Activated CD4-positive, alpha-beta T cell treated with anti-CD3 and anti-CD28 coated beads for 36 hours (primary cell): ENCODE results near the gene SKI. TPM values are rescaled to one million over a fixed set of nuclear protein-coding genes. Genes with fewer than 3 reads are reported as not detected.

Source experiments
- ATAC-seq: fragments of 200-7000 bp; cut with Tn5 transposase; one replicate; pipeline ENCODE4 v1.10.0; 2021; ENCODE audit warnings: mild to moderate bottlenecking, moderate library complexity
- CTCF ChIA-PET: fragments of 350-600 bp; sonication (Branson Sonifier 250); formaldehyde crosslinking; loops from one replicate; lab custom pipeline; 2021; ENCODE audit warnings: antibody characterized with exemption; lab: Charles Lee
- POLR2A ChIA-PET: fragments of 350-600 bp; sonication (Branson Sonifier 250); formaldehyde crosslinking; loops from one replicate; lab custom pipeline; 2021; ENCODE audit warnings: antibody characterized with exemption, inconsistent platforms; lab: Charles Lee
- DNase-seq: peaks from one replicate; pipeline ENCODE4 v3.0.0-alpha.2; 2020
- H3K27ac Mint-ChIP-seq: one replicate; pipeline ENCODE4 v1.8.0; 2021; ENCODE audit warnings: mixed read lengths
- H3K27me3 Mint-ChIP-seq: one replicate; pipeline ENCODE4 v1.8.0; 2021; ENCODE audit warnings: mixed read lengths
- H3K36me3 Mint-ChIP-seq: one replicate; pipeline ENCODE4 v1.8.0; 2021; ENCODE audit warnings: low read depth, mixed read lengths
- H3K4me1 Mint-ChIP-seq: one replicate; pipeline ENCODE4 v1.8.0; 2021; ENCODE audit warnings: mixed read lengths
- H3K4me3 Mint-ChIP-seq: one replicate; pipeline ENCODE4 v1.8.0; 2021; ENCODE audit warnings: mild to moderate bottlenecking, moderate library complexity, mixed read lengths
- H3K9me3 Mint-ChIP-seq: one replicate; pipeline ENCODE4 v1.8.0; 2021; ENCODE audit warnings: low read depth, mixed read lengths
- intact Hi-C, 2 experiments: fragments of 100-400 bp; cut with DNase I in 1 of 2; cut with micrococcal nuclease in 1 of 2; formaldehyde crosslinking; loops; one replicate each; pipeline versions ENCODE4 v1.14.2 to v1.15.1; 2022 to 2024; cut with DNase I, micrococcal nuclease
- total RNA-seq, 2 experiments: library from RNA; stranded (reverse); gene quantifications; one replicate each; pipeline ENCODE4 v1.2.3, GENCODE V29; 2021

Gene SKI
- total RNA-seq, 2 experiments from 2014 or later, result 28.7 to 34.0 TPM

GRCh38 chr1:2232255-2232915 is 4.3 kb downstream of the SKI start:
- peaks cover 32% of the 10 kb centered on the region for H3K36me3 Mint-ChIP-seq
- no peaks in the 10 kb centered on the region for H3K27me3 Mint-ChIP-seq
- peak overlapping the region; percentile 91 for H3K4me3 Mint-ChIP-seq
- ATAC-seq (no peak), DNase-seq (peak; percentile 37)
- H3K9me3 Mint-ChIP-seq, result no peaks in the 10 kb centered on the region
- H3K4me1 Mint-ChIP-seq, result peaks cover 50% of the 10 kb centered on the region
- intact Hi-C loops, result loop anchor here (1.0 to 5.0 kb wide), 6 partner anchors 58 to 316 kb away; no protein-coding TSS in a partner anchor
- ChIA-PET POLR2A (no interaction called here), CTCF (interaction anchor here (0.6 to 1.9 kb wide), 5 partner anchors 25 to 149 kb away, joined by 3 to 5 read pairs (median 3); partner anchors contain the start of gene FAAP20)
- peak overlapping the region; percentile 95 for H3K27ac Mint-ChIP-seq

GRCh38 chr1:2232916-2233438 is 4.9 kb downstream of the SKI start:
- ATAC-seq (no peak), DNase-seq (no peak)
- no peaks in the 10 kb centered on the region for H3K9me3 Mint-ChIP-seq
- peak overlapping the region; percentile 91 for H3K4me3 Mint-ChIP-seq
- H3K27me3 Mint-ChIP-seq, result no peaks in the 10 kb centered on the region
- H3K36me3 Mint-ChIP-seq, result peaks cover 32% of the 10 kb centered on the region
- ChIA-PET CTCF (interaction anchor here (0.6 to 1.9 kb wide), 4 partner anchors 26 to 298 kb away, joined by 3 to 5 read pairs (median 4); partner anchors contain the start of gene FAAP20), POLR2A (interaction anchor here (0.8 to 1.8 kb wide), 2 partner anchors 66 to 68 kb away, joined by 4 to 6 read pairs; no protein-coding TSS in a partner anchor)
- H3K27ac Mint-ChIP-seq, result peak overlapping the region; percentile 95
- H3K4me1 Mint-ChIP-seq, result peaks cover 55% of the 10 kb centered on the region
- intact Hi-C loops, result loop anchor here (1.0 to 5.0 kb wide), 6 partner anchors 58 to 315 kb away; no protein-coding TSS in a partner anchor

GRCh38 chr1:2233468-2233867 is 5.3 kb downstream of the SKI start:
- no peaks in the 10 kb centered on the region for H3K9me3 Mint-ChIP-seq
- intact Hi-C loops, result loop anchor here in 1 of 2 experiments (2.0 to 5.0 kb wide), 3 partner anchors 57 to 149 kb away; no protein-coding TSS in a partner anchor
- H3K27me3 Mint-ChIP-seq, result no peaks in the 10 kb centered on the region
- H3K36me3 Mint-ChIP-seq, result peaks cover 32% of the 10 kb centered on the region
- CTCF ChIA-PET, result interaction anchor here (0.7 to 1.9 kb wide), 6 partner anchors 26 to 298 kb away, joined by 3 to 9 read pairs (median 4); partner anchors contain the start of gene FAAP20
- peak overlapping the region; percentile 73 for H3K4me3 Mint-ChIP-seq
- H3K4me1 Mint-ChIP-seq, result peaks cover 55% of the 10 kb centered on the region
- ATAC-seq (no peak), DNase-seq (no peak)
- H3K27ac Mint-ChIP-seq, result peak overlapping the region; percentile 90
- POLR2A ChIA-PET, result interaction anchor here (0.8 to 1.8 kb wide), 2 partner anchors 65 to 68 kb away, joined by 4 to 6 read pairs; no protein-coding TSS in a partner anchor

GRCh38 chr1:2233997-2234761 is 6.1 kb downstream of the SKI start:
- ATAC-seq, result peak; percentile 73
- DNase-seq, result peak; percentile 81
- Mint-ChIP-seq H3K36me3 (peaks cover 29% of the 10 kb centered on the region), H3K27me3 (no peaks in the 10 kb centered on the region), H3K27ac (peak overlapping the region; percentile 90), H3K4me1 (peaks cover 59% of the 10 kb centered on the region), H3K9me3 (no peaks in the 10 kb centered on the region), H3K4me3 (peak overlapping the region; percentile 73)
- POLR2A ChIA-PET, result interaction anchor here (1.8 kb wide), 1 partner anchor 67 kb away, joined by 4 read pairs; no protein-coding TSS in a partner anchor
- intact Hi-C loops, result loop anchor here (1.0 to 5.0 kb wide), 5 partner anchors 25 to 148 kb away; no protein-coding TSS in a partner anchor
- CTCF ChIA-PET, result interaction anchor here (0.6 to 1.9 kb wide), 9 partner anchors 25 to 300 kb away, joined by 3 to 9 read pairs (median 4); partner anchors contain the start of gene FAAP20

GRCh38 chr1:2234762-2235113 is 6.6 kb downstream of the SKI start:
- peak; percentile 33 for DNase-seq
- H3K27me3 Mint-ChIP-seq, result no peaks in the 10 kb centered on the region

GRCh38 chr1:2235300-2235998 is 7.3 kb downstream of the SKI start:
- Mint-ChIP-seq H3K27me3 (no peaks in the 10 kb centered on the region), H3K9me3 (no peaks in the 10 kb centered on the region), H3K4me3 (peak overlapping the region; percentile 7), H3K27ac (peak overlapping the region; percentile 82), H3K36me3 (peaks cover 33% of the 10 kb centered on the region), H3K4me1 (peaks cover 72% of the 10 kb centered on the region)
- intact Hi-C loops, result no loop called here
- DNase-seq (no peak), ATAC-seq (no peak)
- ChIA-PET POLR2A (no interaction called here), CTCF (interaction anchor here (1.2 to 1.6 kb wide), 2 partner anchors 40 to 299 kb away, joined by 4 to 9 read pairs; partner anchors contain the start of gene FAAP20)

More at GRCh38 chr1:2234762-2235113, 6.6 kb downstream of the SKI start:
- intact Hi-C loops, result loop anchor here (1.0 to 5.0 kb wide), 3 partner anchors 25 to 148 kb away; no protein-coding TSS in a partner anchor
- ChIA-PET CTCF (interaction anchor here (0.7 to 1.6 kb wide), 4 partner anchors 39 to 300 kb away, joined by 4 to 9 read pairs (median 4); partner anchors contain the start of gene FAAP20), POLR2A (interaction anchor here (1.8 kb wide), 1 partner anchor 66 kb away, joined by 4 read pairs; no protein-coding TSS in a partner anchor)
- ATAC-seq, result no peak
- H3K27ac Mint-ChIP-seq, result peak overlapping the region; percentile 90
- peaks cover 29% of the 10 kb centered on the region for H3K36me3 Mint-ChIP-seq
- no peaks in the 10 kb centered on the region for H3K9me3 Mint-ChIP-seq
- H3K4me3 Mint-ChIP-seq, result peak overlapping the region; percentile 73
- peaks cover 65% of the 10 kb centered on the region for H3K4me1 Mint-ChIP-seq

GRCh38 chr1:2236695-2237677 is 8.9 kb downstream of the SKI start:
- intact Hi-C loops, result no loop called here
- Mint-ChIP-seq H3K27me3 (no peaks in the 10 kb centered on the region), H3K36me3 (peaks cover 25% of the 10 kb centered on the region), H3K27ac (peak overlapping the region; percentile 82), H3K9me3 (no peaks in the 10 kb centered on the region), H3K4me1 (peaks cover 83% of the 10 kb centered on the region), H3K4me3 (peak overlapping the region; percentile 39)
- peak; percentile 66 for DNase-seq
- POLR2A ChIA-PET, result no interaction called here
- no peak for ATAC-seq
- CTCF ChIA-PET, result interaction anchor here (0.6 to 1.3 kb wide), 3 partner anchors 24 to 61 kb away, joined by 3 to 4 read pairs (median 3); no protein-coding TSS in a partner anchor

GRCh38 chr1:2237773-2238172 is 9.7 kb downstream of the SKI start:
- DNase-seq (peak; percentile 36), ATAC-seq (no peak)
- H3K9me3 Mint-ChIP-seq, result no peaks in the 10 kb centered on the region
- ChIA-PET CTCF (interaction anchor here (0.6 to 1.3 kb wide), 2 partner anchors 23 to 62 kb away, joined by 3 to 4 read pairs; no protein-coding TSS in a partner anchor), POLR2A (no interaction called here)
- peaks cover 87% of the 10 kb centered on the region for H3K4me1 Mint-ChIP-seq
- H3K4me3 Mint-ChIP-seq, result peak overlapping the region; percentile 39
- H3K36me3 Mint-ChIP-seq, result peaks cover 24% of the 10 kb centered on the region
- H3K27me3 Mint-ChIP-seq, result no peaks in the 10 kb centered on the region
- intact Hi-C loops, result no loop called here
- H3K27ac Mint-ChIP-seq, result peak overlapping the region; percentile 82

- H3K4me1 Mint-ChIP-seq, result peaks cover 89% of the 10 kb centered on the region
- CTCF ChIA-PET, result interaction anchor here (1.0 to 1.3 kb wide), 2 partner anchors 22 to 143 kb away, joined by 3 read pairs; no protein-coding TSS in a partner anchor
- intact Hi-C loops, result no loop called here
- no peaks in the 10 kb centered on the region for H3K9me3 Mint-ChIP-seq
- DNase-seq (no peak), ATAC-seq (no peak)
- H3K4me3 Mint-ChIP-seq, result no peak overlapping the region
- POLR2A ChIA-PET, result no interaction called here
- no peaks in the 10 kb centered on the region for H3K27me3 Mint-ChIP-seq
- peaks cover 27% of the 10 kb centered on the region for H3K36me3 Mint-ChIP-seq
- no peak overlapping the region for H3K27ac Mint-ChIP-seq
These were observed 10.4 kb downstream of the SKI start for GRCh38 chr1:2238361-2239012.
